Activated naive CD4-positive, alpha-beta T cell (primary cell): Measurements from ENCODE around the gene MED12L.
"Not testable (repeated sequence)": the region's sequence is repeated elsewhere in the genome, so short reads cannot be mapped to it uniquely, and the experiment has no call there.

Experiments
- DNase-seq, 4 experiments: peaks; one replicate each; lab custom pipeline; 2025; lab: John Stamatoyannopoulos, UW

The MED12L gene

DNA sequence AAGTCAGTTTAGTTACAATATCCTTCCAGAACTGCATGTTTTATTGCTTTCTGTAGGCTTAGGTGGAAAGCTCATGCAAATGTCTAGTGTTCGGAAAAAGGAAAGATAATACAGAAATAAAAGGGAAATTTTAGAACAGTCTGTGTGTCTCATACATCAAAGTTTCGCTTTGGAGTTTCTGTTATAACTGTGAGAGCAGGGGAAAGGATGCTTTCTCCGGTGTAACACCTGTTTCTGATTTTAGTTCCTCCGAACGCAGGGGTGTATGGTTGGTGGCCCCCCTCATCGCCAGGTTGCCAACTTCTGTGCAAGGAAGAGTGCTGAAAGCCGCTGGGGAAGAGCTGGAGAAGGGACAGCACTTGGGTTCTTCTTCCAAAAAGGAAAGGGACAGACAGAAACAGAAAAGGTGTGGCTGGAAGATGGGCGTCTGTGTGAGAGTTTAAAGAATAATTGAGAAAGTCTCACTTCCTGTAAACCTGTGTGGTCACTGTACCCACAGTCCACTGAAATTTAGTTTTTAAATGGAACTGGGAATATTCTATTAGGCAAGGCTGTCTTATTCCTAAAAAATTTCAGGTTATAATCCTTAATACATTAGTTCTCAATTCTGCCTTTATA, 292.4 kb downstream of the MED12L start:
- no peak for DNase-seq

DNA sequence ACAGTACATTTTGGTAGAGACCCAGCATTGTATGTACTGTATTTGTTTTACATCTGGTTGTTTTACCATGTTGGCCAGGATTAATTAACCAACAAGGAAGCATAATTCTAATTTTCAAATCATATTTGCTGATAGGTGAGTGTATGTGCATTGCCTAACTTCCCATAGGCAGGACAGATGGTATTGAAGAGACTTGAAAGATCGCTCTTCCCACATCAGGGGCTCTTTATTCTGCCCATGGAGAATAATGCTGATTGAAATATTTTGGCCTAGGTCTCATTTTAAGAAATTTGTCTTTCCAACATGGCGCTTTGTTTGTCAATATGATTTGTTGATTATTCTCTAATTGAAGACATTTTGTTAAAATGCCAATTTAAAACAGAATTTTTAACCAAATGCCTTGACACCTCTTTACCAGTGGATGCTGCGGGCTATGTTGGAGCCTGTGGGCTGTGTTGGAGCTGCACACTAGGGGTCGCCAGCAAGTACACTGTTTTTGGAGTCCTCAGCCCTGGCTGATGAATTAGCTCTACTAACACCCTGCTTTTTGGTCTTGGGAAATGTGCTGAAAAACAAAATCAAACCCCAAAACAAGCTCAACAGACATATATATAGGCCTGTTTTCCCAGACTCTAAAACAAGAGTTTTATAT, 293.7 kb downstream of the MED12L start:
- DNase-seq, result no peak

DNA sequence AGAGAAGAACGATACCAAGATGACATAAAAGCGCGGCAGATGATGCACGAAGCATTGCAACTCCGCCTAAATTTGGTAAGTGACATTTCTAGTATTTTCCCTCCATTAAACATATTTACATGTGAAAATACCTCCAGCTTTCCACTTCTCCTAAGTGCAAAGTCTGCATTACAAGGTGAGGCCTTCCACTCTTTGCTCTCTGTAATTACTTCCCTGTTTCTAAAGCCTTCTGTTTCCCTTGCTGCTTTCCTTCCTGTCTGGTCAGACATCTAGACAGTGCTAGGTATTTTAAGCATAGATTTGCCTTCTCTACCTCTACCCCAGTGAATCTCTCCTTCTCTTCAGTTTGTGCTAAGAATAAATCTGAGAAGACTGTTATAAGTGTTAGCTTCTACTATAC, 297.2 kb downstream of the MED12L start:
- no peak for DNase-seq

DNA sequence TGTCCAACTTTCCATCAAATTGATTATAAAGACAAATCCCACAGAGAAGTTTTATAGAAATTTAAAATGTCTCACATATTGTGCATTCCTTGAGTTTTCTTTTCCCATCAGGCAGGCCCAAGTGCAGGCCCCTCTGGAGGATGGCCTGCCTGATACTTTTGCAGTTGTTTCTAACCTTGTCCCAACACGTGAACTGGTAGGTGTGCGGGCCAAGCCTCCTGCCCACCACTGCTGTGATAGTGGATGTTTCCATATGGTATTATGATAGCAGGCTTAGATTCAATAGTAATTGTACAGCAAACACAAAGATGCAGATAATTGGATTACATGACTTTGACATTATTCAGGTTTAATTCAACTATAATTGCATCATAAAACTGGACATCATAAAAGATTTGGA, 297.6 kb downstream of the MED12L start:
- DNase-seq, result no peak

DNA sequence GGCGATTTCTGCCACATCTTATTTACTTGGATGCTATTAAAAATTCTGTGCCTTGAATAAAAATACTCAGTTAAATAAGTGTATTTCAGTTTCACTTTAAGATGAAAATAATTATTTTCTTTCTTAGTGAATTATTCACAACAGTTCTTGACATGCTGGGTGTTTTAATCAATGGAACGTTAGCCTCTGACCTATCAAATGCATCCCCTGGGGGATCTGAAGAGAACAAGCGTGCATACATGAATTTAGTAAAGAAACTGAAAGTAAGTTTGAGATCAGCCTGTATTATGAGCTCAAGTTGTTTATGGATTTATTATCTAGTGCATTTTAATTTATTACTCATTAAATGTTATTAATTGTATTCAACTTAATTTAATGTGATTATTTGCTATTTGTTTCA, 298.5 kb downstream of the MED12L start:
- DNase-seq, result no peak

DNA sequence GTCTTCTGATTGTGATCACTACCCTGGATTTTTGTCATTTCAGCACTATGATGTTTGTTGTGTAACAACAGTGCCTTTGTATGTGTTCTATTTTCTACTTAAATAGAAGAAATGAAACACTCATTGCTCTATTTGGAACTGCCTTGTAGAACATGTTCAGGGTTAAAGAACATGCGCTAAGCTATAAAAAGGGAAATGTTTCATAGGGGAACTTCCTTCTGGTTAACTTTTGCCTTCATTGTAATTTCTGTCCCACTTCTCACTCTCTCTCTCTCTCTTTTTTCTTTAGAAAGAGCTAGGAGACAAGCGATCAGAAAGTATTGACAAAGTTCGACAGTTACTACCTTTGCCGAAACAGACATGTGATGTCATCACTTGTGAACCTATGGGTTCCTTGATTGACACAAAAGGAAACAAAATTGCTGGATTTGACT, 299.3 kb downstream of the MED12L start, which contains the start of gene P2RY12:
P2RY12 (minus strand) TSS at position 13 of the 434 bp plus-strand sequence. CDS start 45,908 bp downstream, outside the sequence.
- no peak for DNase-seq

DNA sequence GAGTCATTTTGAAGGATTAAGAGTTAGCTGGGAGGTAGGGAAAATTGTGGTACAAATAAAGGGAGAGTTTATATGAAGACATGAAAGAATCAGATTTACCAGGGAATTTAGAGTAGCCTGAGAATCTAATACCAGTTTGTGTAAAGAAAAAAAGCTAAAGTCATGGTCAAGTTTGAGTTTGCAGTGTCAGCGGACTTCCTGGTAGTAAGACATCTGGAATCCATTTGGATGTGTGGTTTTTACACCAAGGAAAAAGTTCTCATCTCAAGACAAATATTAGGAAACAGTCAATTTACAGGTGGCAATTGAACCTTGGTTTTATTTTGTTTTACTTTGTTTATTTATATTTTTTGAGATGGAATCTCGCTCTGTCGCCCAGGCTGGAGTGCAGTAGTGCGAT, 300.6 kb downstream of the MED12L start:
- no peak for DNase-seq

DNA sequence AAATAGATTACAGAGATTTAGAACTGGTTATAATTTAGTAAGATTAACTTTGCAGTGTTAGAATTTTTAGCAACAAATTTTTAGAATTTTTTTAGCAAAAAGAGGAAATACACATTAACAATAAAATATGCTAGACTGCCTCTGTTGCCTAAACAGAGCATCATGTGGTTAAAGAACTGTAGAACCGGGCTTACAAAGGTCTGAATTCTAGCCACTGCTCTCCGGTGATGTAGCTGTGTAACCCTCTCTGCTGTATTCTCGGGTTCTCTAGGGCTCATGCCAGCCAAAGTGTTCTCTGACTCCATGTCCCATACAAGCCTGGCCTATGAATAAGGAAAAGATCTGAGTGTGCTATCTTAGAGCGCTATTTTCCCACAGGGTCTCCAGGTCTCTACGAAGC, 302.0 kb downstream of the MED12L start:
- no peak for DNase-seq

DNA sequence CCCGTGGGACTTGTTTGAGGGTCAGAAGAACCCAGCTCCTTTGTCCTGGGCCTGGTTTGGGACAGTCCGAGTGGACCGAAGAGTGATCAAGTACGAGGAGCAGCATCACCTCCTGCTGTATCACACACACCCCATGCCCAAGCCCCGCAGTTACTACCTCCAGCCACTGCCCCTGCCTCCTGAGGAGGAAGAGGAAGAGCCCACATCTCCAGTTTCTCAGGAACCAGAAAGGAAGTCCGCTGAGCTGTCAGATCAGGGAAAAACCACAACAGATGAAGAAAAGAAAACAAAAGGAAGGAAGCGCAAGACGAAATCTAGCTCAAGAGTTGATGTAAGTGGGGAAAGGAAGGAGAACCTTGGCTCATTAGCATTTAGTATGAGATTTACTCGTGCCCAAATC, 302.4 kb downstream of the MED12L start:
- DNase-seq, result no peak

DNA sequence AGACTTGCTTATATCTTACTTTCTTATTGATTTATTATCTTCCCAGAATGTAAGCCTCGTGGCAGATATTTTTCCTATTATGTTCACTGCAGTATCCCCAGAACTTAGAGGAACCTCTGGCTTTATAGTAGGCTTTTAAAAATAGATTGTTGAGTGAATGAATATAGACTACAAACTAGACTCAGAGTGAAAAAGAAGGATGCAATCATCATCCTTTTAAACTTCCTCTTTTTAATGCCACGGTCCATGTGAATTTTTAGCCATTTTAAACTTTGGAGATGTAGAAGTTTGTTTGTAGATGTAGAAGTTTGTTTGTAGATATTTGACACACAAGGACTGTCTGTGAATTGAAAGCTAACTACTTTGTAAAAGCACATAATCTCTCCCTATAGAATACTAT, 306.3 kb downstream of the MED12L start:
- DNase-seq, result no peak

DNA sequence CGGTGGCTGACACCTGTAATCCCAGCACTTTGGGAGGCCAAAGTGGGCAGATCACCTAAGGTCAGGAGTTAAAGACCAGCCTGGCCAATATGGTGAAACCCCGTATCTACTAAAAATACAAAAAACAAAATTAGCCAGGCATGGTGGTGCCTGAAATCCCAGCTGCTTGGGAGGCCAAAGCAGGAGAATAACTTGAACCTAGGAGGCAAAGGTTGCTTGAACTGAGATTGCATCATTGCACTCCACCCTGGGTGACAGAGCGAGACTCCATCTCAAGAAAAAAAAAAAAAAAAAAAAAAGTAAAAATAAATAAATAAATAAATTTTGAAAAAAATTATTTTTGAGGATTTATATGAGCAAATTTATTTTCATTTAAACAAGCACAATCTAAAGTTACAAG, 306.7 kb downstream of the MED12L start:
- DNase-seq, result not testable (repeated sequence)

DNA sequence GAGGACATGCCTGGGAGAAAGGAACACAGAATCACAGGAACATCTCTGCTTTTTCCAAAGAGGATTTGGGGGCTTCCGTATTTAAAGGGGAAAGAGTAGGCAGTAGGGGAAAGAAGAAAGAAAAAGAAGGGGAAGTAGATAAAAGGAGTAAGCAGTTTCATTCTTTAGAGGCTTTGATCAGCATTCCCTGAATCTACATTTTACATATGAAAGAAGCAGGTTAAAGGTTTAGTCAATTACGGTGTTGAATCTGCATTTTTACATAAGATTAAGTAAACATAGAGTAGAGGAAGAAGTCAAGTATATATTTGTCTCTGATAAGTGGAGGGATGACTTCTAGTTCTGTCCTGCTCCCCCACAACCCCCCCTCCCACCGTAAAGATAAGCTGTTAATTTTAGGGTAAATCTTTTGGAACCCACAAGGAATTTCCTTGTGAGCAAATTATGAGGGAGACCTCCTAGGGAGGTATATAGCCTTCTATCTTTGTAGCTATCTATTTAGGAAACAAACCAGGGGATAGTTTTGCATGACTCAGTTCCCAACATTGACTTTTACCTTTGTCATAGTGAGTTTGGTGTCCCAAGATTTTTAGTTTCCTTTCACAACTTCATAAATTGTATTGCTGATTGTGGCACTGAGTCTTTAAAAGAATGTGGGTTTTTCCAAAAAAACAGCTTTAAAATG, 307.8 kb downstream of the MED12L start:
- DNase-seq, result no peak

DNA sequence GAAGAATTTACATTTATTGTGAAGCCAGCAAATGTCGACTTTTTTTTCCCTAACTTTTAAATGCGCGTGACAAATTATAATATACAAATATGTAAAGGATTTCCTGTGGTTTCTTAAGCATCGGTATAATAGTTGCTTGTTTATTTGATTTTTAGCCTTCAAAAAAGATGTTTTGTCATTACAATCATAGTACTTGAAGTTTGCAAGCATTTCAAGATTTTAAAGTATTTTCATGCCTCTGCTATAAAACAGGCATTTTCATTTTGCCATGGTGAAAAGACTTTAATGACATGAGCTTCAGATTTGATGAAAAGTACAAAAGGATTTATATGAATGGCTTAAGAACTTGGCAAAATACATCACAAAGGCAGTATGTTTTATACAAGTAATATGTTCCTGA, 308.5 kb downstream of the MED12L start:
- no peak for DNase-seq

DNA sequence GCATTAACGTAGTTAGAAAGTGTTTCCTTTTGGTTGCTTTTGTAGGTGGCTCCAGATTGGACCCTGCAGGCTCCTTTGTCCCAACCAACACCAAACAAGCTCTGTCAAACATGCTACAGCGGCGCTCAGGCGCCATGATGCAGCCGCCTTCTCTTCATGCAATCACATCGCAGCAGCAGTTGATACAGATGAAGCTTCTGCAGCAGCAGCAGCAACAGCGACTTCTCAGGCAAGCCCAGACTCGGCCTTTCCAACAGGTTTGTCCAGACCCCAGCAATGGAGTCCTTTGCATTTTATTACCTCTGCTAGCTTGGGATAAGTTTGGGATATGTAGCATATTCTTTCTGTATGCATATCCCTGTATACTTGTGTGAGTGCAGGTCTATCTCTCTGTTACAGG, 309.1 kb downstream of the MED12L start:
- no peak for DNase-seq

DNA sequence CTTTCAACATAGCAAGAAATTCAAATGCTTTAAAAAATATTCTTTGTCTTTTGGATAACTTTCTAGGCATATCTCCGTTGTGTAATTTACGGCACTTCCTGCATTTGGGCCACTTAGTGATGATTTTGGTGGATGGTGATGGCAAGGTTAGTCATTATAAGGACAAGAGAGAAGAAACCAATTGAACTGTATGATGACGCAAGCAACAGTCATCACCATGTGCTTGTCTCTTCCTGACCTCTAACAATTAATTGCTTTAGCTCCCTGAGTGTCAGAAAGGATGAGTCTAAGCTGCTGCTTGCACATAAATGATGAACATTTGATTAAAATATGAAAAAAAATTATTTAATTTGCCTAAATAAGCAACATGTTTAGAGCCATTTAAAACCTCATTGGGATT, 310.3 kb downstream of the MED12L start:
- no peak for DNase-seq

DNA sequence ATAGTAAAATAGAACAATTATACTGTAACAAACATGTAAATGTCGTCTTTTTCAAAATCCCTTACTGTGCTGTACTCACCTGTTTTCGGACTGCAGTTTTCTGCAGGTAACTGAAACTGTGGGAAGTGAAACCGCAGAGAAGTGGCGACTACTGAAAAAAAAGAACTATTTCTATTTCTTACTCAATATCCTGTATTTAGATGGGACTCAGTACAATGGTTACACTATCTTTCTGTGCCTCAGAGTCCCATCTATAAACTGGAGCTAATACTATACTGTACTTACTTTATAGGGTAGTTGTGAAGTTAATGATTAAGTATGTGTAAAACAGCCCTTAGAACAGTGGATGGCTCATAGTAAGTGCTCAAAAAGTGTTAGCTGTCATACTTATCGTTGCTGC, 313.4 kb downstream of the MED12L start:
- DNase-seq, result no peak

DNA sequence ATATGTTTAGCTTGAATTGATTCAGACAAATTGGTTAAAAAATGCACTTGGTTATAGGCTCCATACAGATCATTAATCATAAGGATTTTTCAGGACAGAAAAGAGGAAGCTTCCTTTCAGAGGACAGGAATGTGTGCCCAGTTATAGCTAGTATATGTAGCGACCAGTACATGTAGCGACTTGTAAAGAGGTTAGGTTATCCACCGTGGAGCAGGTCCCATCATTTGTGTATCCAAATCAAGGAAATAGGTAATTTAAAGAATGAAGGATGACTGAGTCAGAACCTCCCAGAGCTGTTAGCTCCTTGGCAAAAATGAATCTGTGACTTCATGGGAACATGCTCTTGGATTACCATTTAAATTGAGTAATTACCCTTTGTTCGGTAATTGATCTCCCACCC, 314.9 kb downstream of the MED12L start:
- DNase-seq, result no peak

DNA sequence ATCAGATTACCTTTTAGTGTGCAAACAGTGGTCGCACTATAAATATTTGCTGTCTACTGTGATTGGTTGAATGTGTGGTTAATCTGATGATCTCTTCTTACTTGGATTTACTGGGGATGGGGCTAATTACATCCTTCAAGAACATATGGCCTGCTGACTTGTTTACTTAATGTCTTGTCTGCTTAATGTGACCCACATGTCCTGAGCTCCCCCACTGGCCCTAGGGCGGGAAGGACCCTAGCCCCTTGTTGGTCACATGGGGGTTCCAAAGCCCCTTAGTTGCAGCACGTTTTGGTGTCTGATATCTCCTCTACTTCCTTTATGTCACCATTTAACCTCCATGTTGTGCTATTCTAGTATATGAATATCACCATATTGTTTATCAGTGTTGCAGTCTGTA, 316.9 kb downstream of the MED12L start:
- DNase-seq, result no peak

DNA sequence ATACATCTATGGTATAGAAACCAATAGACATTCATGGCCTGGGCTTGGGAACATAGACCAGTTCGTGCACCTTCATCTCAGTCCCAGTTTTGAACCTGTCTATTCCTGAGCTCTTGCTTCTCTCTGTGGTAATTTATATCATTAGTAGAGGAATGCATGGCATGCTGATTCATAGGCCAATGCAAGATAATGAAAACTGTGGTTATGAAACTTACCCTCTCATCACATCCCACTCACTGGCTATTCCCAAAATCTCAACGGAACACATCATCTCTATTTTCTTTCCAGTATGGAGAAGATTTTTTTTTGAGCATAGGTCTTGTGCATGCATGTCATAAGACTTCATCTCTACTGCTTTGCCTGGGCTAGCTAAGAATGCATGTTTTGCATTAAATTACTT, 317.8 kb downstream of the MED12L start:
- no peak for DNase-seq

DNA sequence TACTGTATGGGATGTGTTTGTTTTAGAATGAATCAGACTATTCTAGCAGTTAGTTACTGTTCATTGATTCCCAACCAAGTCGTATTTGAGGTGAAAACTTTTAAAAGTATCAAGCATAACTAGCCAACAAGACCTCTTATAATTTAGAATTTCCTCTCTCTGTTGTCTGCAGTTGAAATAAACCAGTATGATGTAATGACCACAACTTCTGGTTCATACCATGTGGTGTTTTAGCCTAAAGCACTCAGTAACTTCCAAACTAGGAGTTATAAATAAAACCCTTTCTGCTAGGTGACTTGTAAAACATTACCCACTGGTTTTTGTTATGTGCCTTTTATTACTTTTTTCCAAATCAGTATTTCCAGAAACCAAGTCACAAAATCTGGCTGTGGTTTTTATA, 318.9 kb downstream of the MED12L start:
- no peak for DNase-seq

DNA sequence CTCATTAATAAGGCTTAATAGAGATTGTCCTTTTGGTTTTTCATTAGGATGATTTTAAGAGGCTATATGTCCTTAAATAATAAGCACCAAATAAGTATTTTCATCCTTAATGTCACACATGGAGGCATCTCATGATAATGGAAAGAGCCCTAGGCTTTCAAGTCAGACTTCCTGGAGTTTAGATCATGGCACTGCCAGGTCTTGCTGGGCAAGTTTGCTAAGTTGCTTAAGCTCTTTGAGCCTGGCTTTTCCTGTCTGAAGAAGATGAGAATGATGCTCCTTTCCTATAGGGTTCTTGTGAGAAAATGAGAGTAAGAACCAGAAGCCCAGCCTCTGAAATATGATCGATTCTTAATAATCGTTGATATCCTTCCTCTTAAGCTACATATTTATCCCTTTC, 322.5 kb downstream of the MED12L start:
- no peak for DNase-seq

DNA sequence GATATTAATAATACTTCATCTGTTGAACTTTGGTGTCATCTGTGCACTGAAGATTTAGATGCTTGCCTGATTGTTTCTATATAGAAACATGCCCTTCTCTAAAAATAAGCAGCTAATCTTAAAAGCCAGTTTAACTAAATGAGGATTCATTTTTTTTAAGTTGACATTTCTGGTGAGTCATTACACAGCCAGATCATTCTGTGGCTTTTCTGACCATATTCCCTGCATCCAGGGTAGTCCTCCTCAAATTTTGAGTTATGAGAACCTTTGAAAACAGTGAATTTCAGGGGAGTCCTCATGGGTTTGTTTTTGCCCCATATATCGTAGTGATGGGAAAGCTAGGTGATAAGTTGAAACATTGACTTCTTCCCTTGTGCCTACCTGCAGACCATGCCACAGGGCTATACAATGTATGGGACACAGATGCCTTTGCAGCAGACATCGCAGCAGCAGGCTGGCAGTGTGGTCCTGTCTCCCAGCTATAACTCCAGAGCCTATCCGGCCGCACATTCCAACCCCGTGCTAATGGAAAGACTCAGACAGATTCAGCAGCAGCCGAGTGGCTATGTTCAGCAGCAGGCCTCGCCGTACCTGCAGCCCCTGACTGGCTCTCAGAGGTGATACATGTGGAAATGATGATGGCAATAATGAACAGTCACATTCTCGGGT, 325.6 kb downstream of the MED12L start:
- no peak for DNase-seq

DNA sequence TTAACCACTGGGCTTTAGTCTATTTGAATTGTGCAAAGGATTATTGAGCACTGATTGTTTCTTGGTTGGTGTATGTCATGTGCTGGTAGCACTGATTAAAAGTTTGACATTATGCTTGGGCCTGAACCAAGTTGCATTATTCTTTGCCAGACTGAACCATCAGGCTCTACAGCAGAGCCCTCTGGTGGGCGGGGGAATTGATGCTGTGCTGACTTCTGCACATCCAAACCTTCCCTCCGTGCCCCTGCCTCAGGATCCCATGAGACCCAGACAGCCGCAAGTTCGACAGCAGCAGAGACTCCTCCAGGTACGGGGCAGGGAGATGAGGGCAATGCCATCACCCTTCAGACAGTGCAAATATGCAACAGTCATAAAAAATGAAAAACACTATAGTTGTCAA, 327.5 kb downstream of the MED12L start:
- no peak for DNase-seq
